HG03521 (cell line): ENCODE results near the gene CLCNKA.
"Not testable (repeated sequence)": the region's sequence is repeated elsewhere in the genome, so short reads cannot be mapped to it uniquely, and the experiment has no call there.

ENCODE experiments used
- ATAC-seq: cut with Tn5 transposase; IDR thresholded peaks from one replicate; pipeline ENCODE4 v1.9.1; 2021; ENCODE audit warnings: mild to moderate bottlenecking, moderate library complexity; ENCODE audit not compliant: unreplicated experiment

Gene CLCNKA

DNA sequence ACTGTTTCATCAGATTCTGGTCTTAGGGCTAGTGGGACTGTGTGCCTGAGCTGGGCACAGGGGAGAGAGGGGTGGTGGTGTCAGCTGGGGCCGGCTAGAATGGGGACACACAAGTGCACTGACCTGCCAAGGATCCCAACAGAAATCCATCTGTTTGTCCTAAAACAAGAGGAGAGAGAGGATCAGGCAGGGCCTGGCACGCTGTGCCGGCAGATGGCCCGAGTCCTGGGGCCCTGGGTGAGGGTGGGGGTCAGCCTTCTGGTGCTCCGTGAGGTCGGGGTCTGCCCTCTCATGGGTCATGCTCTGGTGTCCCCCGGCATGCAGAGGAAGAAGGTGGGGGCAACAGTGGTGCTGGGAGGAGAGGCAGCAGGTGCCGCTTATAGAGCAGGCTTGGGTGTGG lies 18.0 kb downstream of the CLCNKA start:
- ATAC-seq = not testable (repeated sequence)

DNA sequence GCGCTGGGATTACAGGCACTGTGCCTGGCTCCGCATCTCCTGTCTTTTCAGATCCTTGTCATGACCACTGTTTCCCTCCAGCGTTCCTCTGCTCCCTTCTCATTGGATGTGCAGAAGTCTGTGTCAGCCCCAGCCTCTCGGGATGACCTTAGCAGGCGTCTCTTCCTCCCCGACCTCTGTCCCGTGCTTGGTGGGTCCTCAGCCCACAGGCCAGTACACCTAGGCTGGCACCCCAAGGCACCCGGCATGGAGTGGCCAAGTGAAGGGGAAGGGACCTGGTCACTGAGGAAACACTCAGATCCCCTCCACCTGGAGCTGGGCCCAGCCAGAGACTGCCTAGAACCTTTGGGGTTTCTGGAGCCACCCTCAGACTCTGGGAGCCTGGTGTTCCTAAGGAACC lies 19.4 kb downstream of the CLCNKA start:
- no peak for ATAC-seq

DNA sequence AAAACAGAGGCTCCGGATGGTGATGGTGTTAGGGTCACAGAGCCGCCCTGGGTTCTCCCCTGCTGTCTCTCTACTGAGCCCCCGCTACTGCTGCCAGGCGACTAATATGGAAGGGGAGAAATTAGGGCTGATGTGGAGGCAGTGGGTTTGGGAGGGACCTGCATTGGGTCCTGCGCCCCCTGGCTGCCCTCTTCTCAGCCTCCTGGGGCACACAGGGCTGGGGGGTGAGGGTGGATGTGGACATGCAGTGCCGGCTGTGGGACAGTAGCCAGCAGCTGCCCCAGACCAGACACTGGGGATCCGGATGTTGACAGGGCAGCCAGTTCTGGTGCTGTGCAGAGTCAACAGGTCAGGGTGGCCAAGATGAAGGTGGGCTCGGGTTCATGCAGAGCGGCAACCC lies 20.3 kb downstream of the CLCNKA start:
- ATAC-seq = no peak

DNA sequence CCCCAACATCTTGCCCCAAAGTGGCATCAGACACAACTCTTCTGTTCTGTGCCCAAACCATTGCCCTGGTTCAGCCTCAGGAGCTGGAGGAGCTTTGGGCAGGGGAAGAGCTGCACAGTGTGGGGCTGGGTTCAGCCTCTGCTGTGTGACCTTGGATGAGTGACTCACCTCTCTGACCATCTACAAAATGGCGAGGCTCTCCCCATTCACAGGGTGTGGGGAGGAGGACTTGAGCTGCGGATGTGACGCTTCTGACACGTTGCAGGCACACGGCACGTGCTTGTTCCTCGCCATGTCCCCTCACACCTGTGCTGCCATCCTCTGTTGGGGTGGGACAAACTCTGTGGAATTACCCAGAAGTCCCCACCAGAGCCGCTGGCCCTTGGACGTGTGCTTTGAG lies 20.8 kb downstream of the CLCNKA start:
- not testable (repeated sequence) for ATAC-seq

DNA sequence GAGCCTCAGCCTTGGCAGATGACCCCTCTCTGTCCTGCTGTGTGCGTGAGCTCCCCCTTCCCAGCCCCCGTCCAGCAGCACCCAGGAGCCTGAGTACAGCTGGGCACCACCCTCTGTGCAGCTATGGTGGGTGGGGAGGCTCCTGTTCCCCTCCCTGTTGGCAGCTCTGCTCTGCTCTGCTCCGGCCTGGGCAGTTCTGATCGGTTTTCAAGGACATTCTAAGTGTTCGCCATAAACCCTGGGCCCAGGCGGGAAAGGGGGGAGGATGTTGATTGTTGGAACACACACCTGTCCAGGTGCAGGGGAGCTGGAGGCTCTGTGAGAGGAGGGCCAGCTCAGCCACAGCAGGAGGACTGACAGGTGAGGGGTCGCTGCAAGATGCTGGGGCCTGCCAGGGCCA lies 21.7 kb downstream of the CLCNKA start, which contains the start of gene CLCNKB:
Gene CLCNKB, plus strand, starts transcription at position 262 of the 400 bp plus-strand sequence. CDS start 711 bp downstream, outside the sequence.
- ATAC-seq = no peak

DNA sequence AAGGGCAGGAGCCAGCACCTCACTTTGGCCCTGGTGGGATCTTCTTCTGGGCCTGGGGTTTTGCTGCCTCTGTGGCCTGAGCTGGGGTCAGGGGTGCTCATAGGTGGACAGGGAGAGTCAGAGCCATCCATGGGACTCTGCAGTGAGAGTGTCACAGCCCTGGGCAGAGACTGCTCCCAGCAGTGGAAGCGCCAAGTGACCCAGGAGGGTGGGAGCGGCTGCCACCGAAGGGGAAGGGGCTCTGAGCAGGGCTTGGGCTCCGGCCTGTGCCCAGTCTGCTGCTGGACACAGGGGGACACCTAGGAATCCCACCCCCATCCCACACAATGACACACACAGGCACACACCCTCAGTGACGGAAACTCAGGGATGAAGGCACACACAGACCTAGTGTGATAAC lies 22.1 kb downstream of the CLCNKA start:
- ATAC-seq = no peak

DNA sequence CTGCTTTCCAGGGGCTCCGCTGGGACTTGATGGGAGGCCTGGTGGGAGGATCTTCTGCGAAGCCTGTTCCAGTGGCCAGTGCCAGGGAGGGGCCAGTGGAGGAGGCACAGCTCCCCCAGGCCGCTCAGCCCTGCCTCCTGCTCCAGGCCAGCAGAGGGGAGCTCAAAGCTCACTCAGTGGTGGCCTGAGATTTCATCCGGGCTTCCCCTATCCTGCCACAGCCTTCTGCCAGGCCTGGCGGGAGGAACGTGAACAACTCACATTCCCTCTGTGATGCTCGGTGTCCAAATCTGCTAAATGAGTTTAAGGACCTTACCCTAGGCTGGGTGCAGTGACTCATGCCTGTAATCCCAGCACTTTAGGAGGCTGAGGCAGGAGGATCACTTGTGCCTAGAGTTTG lies 25.0 kb downstream of the CLCNKA start:
- no peak for ATAC-seq

DNA sequence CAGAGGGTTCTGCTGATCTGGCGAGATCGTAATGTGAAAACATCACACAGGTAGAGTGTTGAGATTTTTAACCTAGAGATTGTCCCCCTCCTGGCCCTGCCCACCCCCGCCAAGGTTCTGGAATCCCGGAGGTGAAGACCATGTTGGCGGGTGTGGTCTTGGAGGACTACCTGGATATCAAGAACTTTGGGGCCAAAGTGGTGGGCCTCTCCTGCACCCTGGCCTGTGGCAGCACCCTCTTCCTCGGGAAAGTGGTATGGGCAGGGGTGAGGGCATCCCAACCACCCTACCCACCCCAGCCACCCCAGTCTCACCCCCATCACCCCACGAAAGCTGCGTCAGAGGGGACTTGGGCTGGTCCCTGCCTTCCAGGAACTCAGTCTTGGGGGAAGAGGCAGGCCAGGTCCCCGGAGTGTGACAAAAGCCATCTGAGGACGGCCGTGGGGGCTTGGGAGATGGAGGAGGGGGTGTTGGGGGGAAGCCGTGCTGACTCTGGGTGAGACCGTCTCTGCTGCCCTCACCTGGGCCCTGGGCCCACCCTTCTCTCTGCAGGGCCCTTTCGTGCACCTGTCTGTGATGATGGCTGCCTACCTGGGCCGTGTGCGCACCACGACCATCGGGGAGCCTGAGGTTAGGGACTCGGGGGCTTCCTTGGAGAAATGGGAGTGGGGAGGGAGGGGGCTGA lies 26.1 kb downstream of the CLCNKA start:
- ATAC-seq = no peak

DNA sequence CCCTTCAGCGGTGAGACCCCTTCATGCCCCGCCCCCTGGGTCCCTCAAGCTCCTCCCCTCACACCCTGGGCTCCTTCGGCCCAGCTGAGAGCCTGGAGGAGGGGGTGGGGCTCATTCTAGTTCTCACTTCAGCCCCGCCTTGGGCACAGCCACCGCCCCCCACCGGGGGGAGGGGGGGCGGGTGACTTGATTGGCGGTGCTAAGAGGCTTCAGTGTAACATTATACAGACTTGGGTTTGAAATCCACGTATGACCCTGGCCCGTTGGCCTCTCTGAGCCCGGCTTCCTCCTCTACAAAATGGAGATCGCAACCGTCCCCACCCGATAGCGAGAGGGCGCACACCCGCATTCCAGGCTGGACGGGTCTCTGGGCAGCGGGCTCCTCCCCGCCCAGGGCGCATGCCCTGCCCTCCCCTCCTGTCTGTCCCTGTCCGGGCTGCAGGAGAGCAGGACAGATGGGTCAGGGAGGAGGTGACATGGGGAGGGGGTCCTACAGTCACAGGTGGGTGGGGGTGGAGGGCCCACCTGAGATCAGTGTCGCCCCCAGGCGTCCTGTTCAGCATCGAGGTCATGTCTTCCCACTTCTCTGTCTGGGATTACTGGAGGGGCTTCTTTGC lies 26.8 kb downstream of the CLCNKA start:
- ATAC-seq = no peak

DNA sequence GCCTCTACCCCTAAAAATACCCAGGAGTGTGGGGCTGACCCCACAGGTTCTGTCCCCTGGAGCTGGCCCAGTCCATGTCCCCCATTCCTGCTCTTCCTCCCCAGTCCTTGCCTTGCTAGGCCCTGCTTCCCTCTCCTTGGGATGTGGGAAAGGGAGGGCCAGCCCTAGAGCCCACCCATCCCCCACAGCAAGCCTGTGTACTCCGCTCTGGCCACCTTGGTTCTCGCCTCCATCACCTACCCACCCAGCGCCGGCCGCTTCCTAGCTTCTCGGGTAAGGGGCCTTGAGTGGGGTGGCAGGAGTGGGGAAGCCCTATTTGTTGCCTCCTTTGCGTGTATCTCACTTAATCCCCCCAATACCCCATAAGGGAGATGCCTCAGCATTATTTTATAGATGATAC lies 28.5 kb downstream of the CLCNKA start:
- ATAC-seq = no peak

DNA sequence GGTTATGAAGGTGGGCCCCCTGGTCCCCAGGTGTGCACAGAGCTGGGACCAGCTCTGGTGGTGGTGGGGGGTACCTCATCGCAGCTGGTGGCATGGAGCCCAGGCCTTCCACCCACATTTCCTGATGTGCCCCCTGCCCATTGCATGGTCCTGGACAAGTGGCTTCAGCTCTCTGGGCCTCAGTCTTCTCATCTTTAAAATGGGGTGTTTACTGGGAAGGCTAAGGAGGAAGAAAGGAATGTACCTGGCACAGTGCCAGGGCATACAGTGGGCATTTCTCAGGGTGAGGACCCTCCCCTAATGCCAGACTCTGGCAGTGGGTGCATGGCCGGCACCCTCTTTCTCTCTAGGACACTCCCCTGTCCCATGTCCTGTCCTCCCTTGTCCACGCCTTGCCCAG lies 29.2 kb downstream of the CLCNKA start:
- no peak for ATAC-seq

DNA sequence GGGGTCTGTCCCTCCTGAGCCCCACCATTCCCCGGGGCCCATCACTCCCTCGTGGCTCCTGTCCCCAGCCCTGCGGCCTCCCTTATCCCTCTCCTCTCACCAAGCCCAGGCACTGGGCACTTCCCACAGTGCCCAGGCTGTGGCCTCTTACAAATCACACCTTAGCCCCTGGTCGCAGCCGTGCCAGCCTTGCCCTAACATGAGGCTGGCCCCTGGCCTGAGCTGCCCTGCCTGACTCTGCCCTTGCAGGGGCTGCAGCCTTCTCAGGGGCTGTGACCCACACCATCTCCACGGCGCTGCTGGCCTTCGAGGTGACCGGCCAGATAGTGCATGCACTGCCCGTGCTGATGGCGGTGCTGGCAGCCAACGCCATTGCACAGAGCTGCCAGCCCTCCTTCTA lies 30.1 kb downstream of the CLCNKA start:
- not testable (repeated sequence) for ATAC-seq

DNA sequence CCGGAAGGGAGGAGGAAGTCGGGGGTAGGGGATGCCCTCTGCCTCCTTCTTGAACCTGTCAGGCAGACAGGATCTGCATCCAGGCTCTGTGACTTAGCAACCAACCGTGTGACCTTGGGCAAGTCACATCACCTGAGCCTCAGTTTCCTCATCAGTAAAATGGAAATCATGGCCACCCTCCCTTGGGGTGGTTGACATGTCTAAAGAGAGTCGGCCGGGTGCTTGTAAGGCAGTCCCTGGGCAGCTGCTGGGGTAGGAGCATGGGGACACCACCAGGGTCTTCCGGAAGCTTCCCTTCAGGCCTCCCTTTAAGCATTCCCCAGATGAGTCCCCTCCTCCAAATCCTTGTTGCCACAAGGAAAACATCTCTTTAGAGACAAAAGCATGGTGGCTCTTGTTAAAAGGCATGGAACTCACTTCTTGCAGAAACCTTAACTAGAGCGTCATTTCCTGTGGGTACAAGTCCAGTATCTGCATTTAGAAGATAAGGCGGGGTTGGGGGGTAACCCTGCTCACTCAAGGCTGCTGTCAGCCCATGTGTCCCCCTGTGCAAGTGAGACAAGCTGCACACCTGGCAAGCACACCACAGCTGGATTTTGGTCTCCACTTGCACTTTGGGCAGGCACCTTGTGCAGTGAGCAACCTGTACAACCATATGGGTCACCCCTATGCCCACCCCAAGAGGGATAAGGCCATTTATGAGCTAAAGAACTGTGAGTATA lies 32.1 kb downstream of the CLCNKA start:
- ATAC-seq = no peak

DNA sequence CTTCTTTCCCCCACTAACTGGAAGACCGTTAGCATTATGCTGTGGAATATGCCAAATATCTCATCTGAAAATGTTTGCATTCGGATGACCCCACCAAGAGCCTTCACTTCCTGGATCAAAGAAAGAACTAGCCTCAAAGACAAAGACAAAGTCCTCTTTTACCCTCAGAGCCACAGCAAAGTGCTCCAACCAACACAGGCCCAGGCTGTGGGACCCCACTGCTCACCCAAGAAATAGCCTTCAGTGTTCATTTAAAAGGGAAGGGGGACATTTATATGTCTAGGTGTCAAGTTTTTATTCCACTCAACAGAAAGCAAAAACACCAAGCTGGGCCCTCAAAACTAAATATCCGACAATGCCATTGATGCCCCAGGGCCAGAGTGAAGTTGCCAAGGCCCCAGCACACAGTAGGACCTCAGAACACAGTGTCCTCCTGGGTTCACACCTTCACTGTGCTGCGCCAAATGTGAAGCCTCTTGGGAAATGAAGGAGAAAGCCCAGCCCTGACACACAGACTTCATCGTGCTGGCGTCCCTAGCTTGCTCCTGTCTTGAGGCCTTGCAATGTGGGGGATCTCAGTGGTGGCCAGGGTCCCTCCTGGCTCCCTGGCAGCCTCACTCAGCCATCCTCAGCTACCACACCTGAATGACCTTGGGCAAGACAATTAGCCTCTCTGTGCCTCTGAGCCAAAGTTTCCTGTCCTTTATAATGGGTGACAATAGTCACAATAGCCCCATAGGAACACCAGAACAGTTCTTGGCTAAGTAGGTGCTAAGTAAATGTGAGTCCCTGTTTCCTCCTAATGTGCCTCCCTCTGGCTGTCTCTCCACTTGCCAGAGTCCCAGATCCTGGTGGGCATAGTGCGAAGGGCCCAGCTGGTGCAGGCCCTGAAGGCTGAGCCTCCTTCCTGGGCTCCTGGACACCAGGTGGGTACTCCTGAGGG lies 33.0 kb downstream of the CLCNKA start:
- ATAC-seq = no peak

DNA sequence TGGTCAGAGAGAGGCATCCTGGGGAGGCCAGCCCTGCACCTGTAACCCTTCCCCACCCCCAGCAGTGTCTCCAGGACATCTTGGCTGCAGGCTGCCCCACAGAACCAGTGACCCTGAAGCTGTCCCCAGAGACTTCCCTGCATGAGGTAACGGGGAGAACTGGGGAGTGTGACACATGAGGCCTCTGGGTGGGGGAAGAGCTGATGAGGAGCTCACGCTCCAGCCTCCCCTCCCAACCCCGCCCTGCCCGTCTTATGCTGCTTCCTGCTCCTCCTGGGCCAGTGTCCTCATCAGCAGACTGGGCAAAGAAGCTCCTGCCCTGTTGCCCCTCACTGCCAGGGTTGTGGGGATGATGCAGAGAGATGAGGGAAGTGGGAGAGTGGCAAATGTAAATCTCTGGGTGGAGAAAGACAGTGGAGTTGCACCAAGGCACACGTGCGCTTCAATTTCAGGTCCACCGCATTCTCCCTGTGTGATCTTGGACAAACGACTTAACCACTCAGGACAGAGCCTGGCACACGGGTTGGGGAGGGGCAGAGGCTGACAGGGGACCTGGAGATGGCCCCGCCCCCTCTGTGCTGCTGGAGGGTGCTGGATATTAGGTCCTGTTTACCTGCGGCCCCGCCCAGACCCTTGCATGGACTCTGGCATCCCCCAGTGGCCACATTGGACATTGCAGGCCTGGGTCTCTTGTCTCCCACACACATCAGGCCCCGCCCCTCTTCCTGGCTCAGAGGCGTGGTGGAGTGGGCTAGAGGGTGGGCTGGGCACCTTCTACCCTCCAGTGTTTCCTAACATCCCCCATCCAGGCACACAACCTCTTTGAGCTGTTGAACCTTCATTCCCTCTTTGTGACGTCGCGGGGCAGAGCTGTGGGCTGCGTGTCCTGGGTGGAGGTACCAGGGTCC lies 34.0 kb downstream of the CLCNKA start:
- ATAC-seq = no peak

DNA sequence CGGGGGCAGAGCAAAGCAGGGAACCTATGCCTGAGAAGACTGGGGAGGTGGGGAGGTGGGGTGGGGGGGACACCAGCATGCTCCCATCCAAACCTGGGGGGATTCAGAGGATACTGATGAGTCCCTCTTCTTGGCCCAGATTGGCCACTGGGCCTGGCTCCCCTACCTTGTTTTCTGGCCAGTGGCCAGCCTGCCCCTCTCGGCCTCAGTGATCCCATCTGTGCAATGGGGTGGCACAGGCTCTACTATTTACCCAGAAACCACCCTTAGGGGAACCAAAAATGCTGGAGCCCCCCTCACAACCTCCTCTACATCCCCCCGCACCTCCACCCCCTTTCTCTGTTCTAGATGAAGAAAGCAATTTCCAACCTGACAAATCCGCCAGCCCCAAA lies 34.7 kb downstream of the CLCNKA start:
- not testable (repeated sequence) for ATAC-seq

DNA sequence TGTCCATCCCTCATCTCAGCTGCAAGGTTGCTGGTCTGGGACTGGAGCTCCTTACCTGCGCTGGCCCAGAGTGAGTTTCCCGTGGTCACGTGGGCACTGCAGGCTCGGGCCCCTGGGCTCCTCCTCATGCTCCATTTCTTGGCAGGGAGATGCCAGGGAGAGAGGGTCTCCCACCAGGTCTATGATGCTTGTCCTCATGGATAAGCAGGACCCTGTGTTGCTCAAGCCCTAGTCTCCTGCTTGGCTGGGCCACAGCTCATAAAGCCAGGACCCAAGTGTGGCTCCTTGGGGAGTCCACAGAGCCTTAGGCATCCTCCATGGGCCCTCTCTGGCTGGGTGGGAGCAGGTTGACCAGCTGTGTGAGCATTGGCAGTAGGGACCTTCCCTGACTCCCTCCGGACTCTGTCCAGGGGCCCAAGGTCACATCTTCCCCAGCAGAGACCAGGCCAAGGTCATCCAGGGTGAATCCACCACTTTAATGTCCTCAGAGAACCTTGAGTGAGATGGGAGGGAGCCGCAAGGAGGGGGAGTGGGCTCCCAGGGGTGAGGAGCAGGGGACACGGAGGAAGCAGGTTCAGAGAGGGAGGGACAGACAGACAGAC lies 35.6 kb downstream of the CLCNKA start:
- ATAC-seq = not testable (repeated sequence)

DNA sequence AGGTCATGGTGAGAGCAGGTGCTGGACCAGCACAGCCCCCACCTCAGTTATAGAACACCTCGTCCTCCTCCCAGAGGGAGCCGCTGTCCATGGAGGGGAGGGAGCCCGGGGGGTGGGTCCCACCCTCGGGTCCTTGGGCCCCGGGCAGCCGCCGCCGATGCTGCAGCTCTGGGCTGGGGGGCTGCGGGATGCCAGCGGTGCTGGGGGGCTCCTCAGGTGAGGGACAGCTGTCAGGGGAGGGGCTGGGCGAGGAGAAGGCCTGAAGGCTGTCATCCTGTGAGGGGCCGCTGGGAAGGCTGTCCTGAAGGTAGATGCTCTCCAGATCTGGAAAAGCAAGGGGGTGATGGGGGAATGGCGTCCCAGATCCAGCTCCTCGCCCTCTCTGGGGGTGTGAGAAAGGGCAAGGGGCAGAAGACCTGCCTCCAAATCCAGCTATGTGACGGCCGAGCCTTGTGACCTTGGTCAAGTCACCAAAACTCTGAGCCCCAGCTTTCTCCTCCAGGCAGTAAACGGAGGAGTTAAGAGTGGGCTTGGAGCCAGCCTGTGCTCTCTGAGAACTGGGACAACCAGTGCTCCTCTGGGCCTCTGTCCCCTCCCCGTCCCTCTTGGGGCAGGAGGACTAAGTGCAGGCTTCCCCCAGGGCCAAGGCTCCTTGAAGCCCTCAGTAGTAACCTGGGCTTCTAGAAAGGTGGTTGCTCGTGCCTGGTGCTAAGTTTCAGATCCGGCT lies 36.7 kb downstream of the CLCNKA start:
- ATAC-seq = not testable (repeated sequence)

DNA sequence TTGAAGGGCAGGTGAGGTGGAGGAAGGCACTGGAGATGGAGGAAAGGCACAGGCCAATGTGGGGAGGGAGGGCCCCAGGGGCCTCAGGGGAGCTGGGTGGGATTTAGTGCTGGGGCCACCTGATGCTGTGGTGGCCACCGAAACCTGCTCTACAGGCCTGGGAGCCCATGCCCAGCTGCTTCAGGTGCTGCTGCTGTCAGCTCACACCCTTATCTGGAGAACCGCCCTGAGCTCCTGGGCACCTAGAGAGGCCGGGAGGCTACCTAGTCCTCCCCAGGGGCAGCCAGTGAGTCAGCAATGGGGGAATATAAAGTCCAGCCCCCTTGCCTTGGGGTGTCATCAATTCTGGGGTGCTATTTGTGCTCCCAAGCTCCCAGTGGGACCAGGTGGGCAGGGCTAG lies 39.4 kb downstream of the CLCNKA start:
- ATAC-seq = no peak
